HCEC 1CT (cell line): Measurements from ENCODE around the gene NFATC3.

Experiments used
- DNase-seq: peaks from one replicate; pipeline ENCODE4 v3.0.0-alpha.2; 2017

Gene NFATC3

GRCh38 chr16:68194251-68194650 is 109.1 kb downstream of the NFATC3 start:
- no peak for DNase-seq

GRCh38 chr16:68197250-68197649 is 112.1 kb downstream of the NFATC3 start:
- peak; percentile 21 for DNase-seq

GRCh38 chr16:68200088-68200783 is 115.1 kb downstream of the NFATC3 start:
- DNase-seq = peak; percentile 27

- no peak for DNase-seq
Observed at GRCh38 chr16:68202091-68202519, 116.9 kb downstream of the NFATC3 start.

- no peak for DNase-seq
Observed at GRCh38 chr16:68206245-68206644, 121.1 kb downstream of the NFATC3 start.

- DNase-seq = no peak
Observed at GRCh38 chr16:68214726-68215125, 129.6 kb downstream of the NFATC3 start.

GRCh38 chr16:68215302-68215701 is 130.1 kb downstream of the NFATC3 start:
- no peak for DNase-seq

GRCh38 chr16:68216240-68216639 is 131.1 kb downstream of the NFATC3 start:
- DNase-seq = no peak

GRCh38 chr16:68217506-68217905 is 132.3 kb downstream of the NFATC3 start:
- no peak for DNase-seq

- no peak for DNase-seq
Observed at GRCh38 chr16:68219725-68220351, 134.7 kb downstream of the NFATC3 start.

GRCh38 chr16:68223072-68223471 is 137.9 kb downstream of the NFATC3 start:
- no peak for DNase-seq

- no peak for DNase-seq
Observed at GRCh38 chr16:68226116-68226515, 140.9 kb downstream of the NFATC3 start.

GRCh38 chr16:68227183-68227793 is 142.1 kb downstream of the NFATC3 start:
- DNase-seq = no peak

GRCh38 chr16:68227850-68228553 is 142.8 kb downstream of the NFATC3 start:
- no peak for DNase-seq

GRCh38 chr16:68228652-68229051 is 143.5 kb downstream of the NFATC3 start:
- no peak for DNase-seq

- peak; percentile 45 for DNase-seq
Observed at GRCh38 chr16:68229431-68230175, 144.4 kb downstream of the NFATC3 start.

GRCh38 chr16:68230176-68230571 is 145.0 kb downstream of the NFATC3 start:
- no peak for DNase-seq

GRCh38 chr16:68230956-68231355 is 145.8 kb downstream of the NFATC3 start:
- DNase-seq = no peak

GRCh38 chr16:68231384-68232136 is 146.4 kb downstream of the NFATC3 start:
- DNase-seq = no peak

- no peak for DNase-seq
Observed at GRCh38 chr16:68232335-68232734, 147.2 kb downstream of the NFATC3 start.

GRCh38 chr16:68233085-68233834 is 148.1 kb downstream of the NFATC3 start:
- no peak for DNase-seq
